Uterus (tissue), 4 donors: ENCODE data around the gene LRRK2. TPM values are rescaled to one million over a fixed set of nuclear protein-coding genes. Genes with fewer than 3 reads are reported as not detected.

Experiments
- DNase-seq, 2 donors: peaks; one replicate each; pipeline ENCODE4 v3.0.0-alpha.2; 2019 to 2020
- H3K27ac ChIP-seq, 2 donors: fragments of 200-600 bp; sonication (generic); 1 replicate in 1 of 2; 2 replicates in 1 of 2; pipeline ENCODE4 v1.5.1; 2016 to 2018
- H3K27me3 ChIP-seq, 2 donors: fragments of 200-600 bp; sonication (generic); one replicate each; pipeline ENCODE4 v1.5.1; 2018 to 2019; ENCODE audit warnings: control low read depth in 1 of 2
- H3K36me3 ChIP-seq, 2 donors: fragments of 200-600 bp; sonication (generic); one replicate each; pipeline ENCODE4 v1.5.1; 2019; ENCODE audit warnings: control low read depth in 1 of 2
- H3K4me1 ChIP-seq, 2 donors: fragments of 200-600 bp; sonication (generic); one replicate each; pipeline ENCODE4 v1.5.1; 2018 to 2019; ENCODE audit warnings: control low read depth in 1 of 2
- H3K4me3 ChIP-seq, 2 donors: fragments of 200-600 bp; sonication (generic); 1 replicate in 1 of 2; 2 replicates in 1 of 2; pipeline ENCODE4 v1.5.1; 2018 to 2019; ENCODE audit warnings: mild to moderate bottlenecking in 1 of 2
- H3K9me3 ChIP-seq, 2 donors: fragments of 200-600 bp; sonication (generic); one replicate each; pipeline ENCODE4 v1.5.1; 2019; ENCODE audit warnings: control low read depth in 1 of 2
- CTCF ChIP-seq, 4 experiments: fragments of 200-600 bp in 2 of 4; fragments of 450-650 bp in 2 of 4; sonication (generic) in 2 of 4; IDR thresholded peaks; one replicate each; pipeline ENCODE4 v1.5.1; 2016 to 2019; ENCODE audit warnings: antibody characterized with exemption in 4 of 4, mild to moderate bottlenecking in 2 of 4, moderate library complexity in 1 of 4
- POLR2A ChIP-seq, 2 donors: fragments of 450-650 bp; IDR thresholded peaks; one replicate each; pipeline ENCODE4 v1.6.1; 2016; ENCODE audit warnings: antibody characterized with exemption in 2 of 2, mild to moderate bottlenecking in 1 of 2, moderate library complexity in 1 of 2
- intact Hi-C: fragments of 100-400 bp; cut with DNase I; formaldehyde crosslinking; loops from one replicate; pipeline ENCODE4 v1.15.1; 2023; ENCODE audit warnings: low total_unique reads
- total RNA-seq, 4 donors: library from RNA; depleted of rRNA in 3 of 4; stranded (reverse); fragments of >200 nt in 3 of 4; gene quantifications; one replicate each; pipeline versions ENCODE4 v1.1.0 to v1.2.4, GENCODE V29; 2014 to 2023
- donor health status: DM: yes; HTN: yes; CAD: no.

The LRRK2 gene
- total RNA-seq, 4 donors from 2014 or later: 17.1 to 40.0 (median 28.6) TPM

GRCh38 chr12:40313928-40314327, 89.1 kb downstream of the LRRK2 start:
- intact Hi-C loops: loop anchor here (10.0 kb wide), 1 partner anchor 159 kb away; no protein-coding TSS in a partner anchor
- H3K4me1 ChIP-seq: no peaks in the 10 kb centered on the region
- no peaks in the 10 kb centered on the region for H3K9me3 ChIP-seq
- no peak overlapping the region for H3K27ac ChIP-seq
- no peaks in the 10 kb centered on the region for H3K36me3 ChIP-seq
- no peaks in the 10 kb centered on the region for H3K27me3 ChIP-seq
- H3K4me3 ChIP-seq: no peak overlapping the region
- no peak for DNase-seq
- TF ChIP-seq CTCF (IDR thresholded peaks at IDR 0.05) (no peak), POLR2A (IDR thresholded peaks at IDR 0.05) (no peak)

DNA sequence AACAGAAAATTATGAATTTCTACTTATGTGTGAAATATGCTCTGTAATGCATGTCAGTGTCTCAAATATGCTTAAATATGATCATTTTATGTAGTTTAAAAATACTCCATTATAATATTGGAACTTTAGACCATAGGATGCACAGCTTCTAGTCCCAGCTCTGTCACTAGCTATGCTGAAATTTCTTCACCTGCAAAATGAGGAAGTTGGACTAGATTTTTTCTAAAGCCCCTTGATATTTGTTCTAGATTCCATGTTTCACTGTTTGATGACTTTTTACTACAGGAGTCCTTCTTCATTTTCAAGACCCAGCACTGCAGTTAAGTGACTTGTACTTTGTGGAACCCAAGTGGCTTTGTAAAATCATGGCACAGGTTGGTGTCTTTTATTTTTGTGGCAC, 90.1 kb downstream of the LRRK2 start:
- intact Hi-C loops: loop anchor here (10.0 kb wide), 1 partner anchor 160 kb away; no protein-coding TSS in a partner anchor
- no peak for DNase-seq
- TF ChIP-seq POLR2A (IDR thresholded peaks at IDR 0.05) (no peak), CTCF (IDR thresholded peaks at IDR 0.05) (no peak)

GRCh38 chr12:40315375-40315774, 90.6 kb downstream of the LRRK2 start:
- H3K27ac ChIP-seq: no peak overlapping the region
- TF ChIP-seq POLR2A (IDR thresholded peaks at IDR 0.05): no peak
- TF ChIP-seq CTCF (IDR thresholded peaks at IDR 0.05): no peak
- no peaks in the 10 kb centered on the region for H3K9me3 ChIP-seq
- DNase-seq: no peak
- intact Hi-C loops: loop anchor here (10.0 kb wide), 1 partner anchor 161 kb away; no protein-coding TSS in a partner anchor
- H3K36me3 ChIP-seq: no peaks in the 10 kb centered on the region
- no peak overlapping the region for H3K4me3 ChIP-seq
- no peaks in the 10 kb centered on the region for H3K4me1 ChIP-seq
- no peaks in the 10 kb centered on the region for H3K27me3 ChIP-seq

More for the DNA sequence above, 90.1 kb downstream of the LRRK2 start:
- Histone ChIP-seq H3K9me3 (no peaks in the 10 kb centered on the region), H3K27me3 (no peaks in the 10 kb centered on the region), H3K36me3 (no peaks in the 10 kb centered on the region), H3K4me1 (no peaks in the 10 kb centered on the region), H3K4me3 (no peak overlapping the region), H3K27ac (no peak overlapping the region)

GRCh38 chr12:40324261-40324660, 99.5 kb downstream of the LRRK2 start:
- intact Hi-C loops: no loop called here
- no peaks in the 10 kb centered on the region for H3K27me3 ChIP-seq
- no peaks in the 10 kb centered on the region for H3K9me3 ChIP-seq
- H3K4me1 ChIP-seq: no peaks in the 10 kb centered on the region
- no peaks in the 10 kb centered on the region for H3K36me3 ChIP-seq
- no peak overlapping the region for H3K4me3 ChIP-seq
- no peak for TF ChIP-seq POLR2A (IDR thresholded peaks at IDR 0.05)
- no peak for DNase-seq
- no peak overlapping the region for H3K27ac ChIP-seq

DNA sequence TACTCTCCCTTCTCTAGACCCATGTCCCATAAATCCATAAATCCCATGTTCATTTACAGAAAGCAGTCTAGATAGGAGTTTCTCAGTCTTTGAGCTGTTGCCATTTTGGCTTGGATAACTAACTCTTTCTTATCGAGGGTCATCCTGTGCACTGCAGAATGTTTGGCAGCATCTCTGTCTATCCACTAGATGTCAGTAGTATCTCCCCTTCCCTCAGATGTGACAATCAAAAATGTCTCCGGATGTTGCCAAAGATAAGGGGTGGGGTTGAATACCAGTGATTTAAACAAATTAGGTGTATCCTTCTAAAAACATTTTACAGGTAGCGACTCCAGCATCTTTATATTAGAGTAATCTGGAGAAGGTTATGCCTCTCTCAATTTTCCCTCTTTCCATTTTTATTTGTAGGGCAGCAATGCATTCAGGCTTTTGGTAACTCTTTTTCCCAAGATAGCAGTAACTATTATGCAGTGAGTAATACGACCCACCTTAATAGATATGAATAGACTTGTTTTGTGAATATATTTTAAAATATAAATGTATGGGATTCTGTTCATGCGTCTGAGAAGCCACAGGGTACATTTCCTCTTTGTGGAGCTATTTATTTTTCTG, 100.7 kb downstream of the LRRK2 start:
- H3K27ac ChIP-seq: no peak overlapping the region
- H3K27me3 ChIP-seq: no peaks in the 10 kb centered on the region
- intact Hi-C loops: no loop called here
- TF ChIP-seq POLR2A (IDR thresholded peaks at IDR 0.05) (no peak), CTCF (IDR thresholded peaks at IDR 0.05) (no peak)
- peaks cover 0 to 6% of the 10 kb centered on the region in 2 donors for H3K9me3 ChIP-seq
- no peaks in the 10 kb centered on the region for H3K4me1 ChIP-seq
- no peaks in the 10 kb centered on the region for H3K36me3 ChIP-seq
- H3K4me3 ChIP-seq: no peak overlapping the region
- DNase-seq: no peak
